Stimulated activated CD8-positive, alpha-beta memory T cell treated with anti-CD3 and anti-CD28 coated beads, Interleukin-4, amount 100 ng/mL, for 24 hours (primary cell): ENCODE measurements around the gene UMOD.
"Not testable (repeated sequence)": the region's sequence is repeated elsewhere in the genome, so short reads cannot be mapped to it uniquely, and the experiment has no call there.

Experiments used
- DNase-seq: peaks from one replicate; pipeline ENCODE4 v3.0.0-alpha.2; 2020; ENCODE audit warnings: low read depth

UMOD gene

DNA sequence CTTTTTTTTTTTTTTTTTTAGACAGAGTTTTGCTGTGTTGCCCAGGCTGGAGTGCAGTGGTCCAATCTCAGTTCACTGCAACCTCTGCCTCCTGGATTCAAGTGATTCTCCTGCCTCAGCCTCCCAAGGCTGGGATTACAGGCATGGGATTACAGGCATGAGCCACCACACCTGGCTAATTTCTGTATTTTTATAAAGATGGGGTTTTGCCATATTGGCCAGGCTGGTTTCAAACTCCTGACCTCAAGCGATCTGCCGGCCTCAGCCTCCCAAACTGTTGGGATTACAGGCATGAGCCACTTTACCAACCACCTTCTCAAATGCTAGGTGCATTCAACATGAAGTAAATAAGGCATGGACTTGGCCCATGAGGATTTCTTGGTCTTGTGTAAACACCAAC lies 31.5 kb downstream of the UMOD start:
- DNase-seq: not testable (repeated sequence)

DNA sequence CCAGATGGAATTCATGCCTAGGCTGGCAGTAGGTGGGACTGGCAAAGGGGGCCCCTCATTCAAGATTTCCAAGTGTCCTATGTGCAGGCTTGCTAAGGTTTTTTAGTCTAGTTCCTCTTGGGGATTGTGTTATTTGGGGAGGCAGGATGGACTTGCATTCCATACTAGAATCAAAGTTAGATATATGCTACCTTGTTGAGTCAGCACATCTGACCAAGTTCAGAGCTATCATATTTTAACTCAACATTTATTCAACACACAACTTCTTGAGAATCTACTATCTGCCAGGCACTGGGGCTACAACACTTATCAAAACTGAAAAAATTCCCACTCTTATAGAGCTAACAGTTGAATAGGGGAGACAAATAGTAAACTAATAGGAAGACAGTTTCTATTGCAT lies 31.9 kb downstream of the UMOD start:
- no peak for DNase-seq

DNA sequence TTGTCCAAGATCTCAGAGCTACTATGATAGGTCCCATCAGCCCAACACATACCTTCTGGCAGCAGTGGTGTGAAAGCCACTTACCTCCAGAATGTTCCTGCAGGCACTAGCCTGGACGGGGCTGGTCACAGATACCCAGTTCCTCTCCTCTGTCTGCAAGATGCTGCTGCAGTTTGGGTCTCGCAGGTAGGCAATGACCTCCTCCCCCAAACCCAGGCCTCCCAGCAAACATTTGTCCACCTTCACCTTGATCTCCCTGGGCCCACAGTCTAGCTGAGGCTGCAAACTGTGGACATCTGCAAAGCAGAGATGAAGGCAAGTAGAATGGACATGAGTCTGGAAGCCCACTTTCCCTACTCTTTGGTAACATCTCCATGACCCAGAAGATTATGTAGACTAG lies 32.3 kb downstream of the UMOD start:
- no peak for DNase-seq

DNA sequence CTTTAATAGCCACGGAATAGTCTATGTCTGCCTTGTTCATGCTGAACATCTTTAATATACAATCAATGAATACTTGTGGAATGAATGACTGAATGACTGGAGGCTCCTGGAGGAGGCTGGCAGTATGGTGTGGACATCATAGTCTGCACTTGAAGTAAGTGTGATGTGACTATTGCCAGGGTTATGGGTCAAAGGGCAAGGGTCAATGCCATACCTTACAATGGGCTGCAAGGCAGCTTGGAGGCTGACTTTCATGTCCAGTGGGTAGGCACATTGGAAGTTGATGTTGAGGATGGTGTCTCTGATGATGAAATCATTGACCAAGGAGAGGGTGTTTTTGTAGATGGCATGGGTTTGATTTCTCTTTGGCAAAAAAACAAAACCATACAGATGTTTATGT lies 33.1 kb downstream of the UMOD start:
- no peak for DNase-seq

DNA sequence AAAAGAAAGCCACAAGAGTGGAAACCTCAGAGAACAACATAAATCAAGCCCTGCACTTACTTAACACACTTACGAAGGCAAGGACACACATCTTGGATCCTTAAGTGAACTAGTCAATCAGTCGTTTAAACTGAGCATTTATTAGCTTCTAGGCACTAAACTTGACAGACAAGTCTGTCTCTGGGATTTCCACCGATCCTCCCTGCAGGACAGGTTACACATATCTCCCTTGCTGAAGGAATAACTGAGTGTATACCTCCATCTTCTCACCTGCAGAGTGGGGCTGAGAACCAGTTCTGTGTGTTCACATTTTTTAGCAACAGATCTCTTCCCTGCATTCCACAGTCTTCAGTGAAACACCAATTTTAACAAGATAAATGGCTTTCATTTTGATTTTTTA lies 34.1 kb downstream of the UMOD start:
- DNase-seq: no peak

DNA sequence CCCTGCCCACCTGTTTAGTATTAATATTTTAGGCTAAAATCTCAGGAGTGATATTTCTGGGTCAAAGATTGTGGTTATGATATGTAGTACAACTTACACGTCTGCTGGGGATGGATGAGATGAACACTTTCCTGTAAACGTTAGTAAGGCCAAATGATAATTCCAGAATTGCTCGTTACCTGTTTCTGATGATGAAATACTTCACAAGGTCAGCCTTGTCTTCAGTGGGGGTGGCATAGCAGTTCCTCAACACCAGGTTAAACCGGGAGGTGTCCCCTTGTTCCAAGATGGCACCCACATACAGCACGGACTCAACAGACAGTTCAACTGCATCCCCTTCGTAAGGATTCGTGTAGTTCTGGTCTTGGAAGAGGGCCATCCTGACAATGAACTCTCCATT lies 34.5 kb downstream of the UMOD start:
- DNase-seq: no peak

DNA sequence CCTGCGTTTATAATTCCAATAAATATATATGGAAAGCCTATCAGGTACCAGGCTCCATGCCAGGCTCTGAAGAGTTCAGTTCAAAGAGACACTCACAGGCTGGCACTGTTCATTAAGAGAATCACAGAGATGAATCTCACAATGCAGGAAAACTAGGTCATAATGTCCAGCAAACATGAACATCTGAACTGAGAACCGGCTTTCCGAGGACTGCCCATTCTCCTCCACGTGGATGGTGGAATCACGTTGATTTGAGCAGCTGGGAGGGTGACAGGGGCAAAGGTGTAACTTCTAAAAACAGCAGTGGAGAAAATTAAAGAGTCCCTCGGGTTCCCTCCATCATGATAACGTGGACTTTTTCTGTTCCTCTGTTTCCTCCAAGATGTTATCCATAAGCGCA lies 35.4 kb downstream of the UMOD start:
- DNase-seq: no peak

DNA sequence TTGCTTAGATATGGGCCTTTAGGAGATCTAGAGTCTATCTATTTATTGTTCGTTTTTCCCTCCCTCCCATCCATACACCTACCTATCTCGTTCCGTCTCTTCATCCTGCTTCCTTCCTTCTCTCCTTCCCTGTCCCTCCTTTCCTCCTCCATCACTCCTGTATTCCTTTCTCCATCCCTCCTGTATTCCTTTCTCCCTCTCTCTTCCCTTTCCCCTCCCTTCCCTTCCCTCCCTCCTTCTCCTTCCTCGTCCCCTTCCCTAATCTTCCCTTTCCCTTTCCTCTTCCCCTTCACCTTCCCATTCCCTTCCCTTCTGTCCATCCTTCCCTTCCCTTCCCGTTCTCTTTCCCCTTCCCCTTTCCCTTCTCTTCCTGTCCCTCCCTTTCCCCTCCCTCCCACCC lies 35.8 kb downstream of the UMOD start:
- DNase-seq: no peak

DNA sequence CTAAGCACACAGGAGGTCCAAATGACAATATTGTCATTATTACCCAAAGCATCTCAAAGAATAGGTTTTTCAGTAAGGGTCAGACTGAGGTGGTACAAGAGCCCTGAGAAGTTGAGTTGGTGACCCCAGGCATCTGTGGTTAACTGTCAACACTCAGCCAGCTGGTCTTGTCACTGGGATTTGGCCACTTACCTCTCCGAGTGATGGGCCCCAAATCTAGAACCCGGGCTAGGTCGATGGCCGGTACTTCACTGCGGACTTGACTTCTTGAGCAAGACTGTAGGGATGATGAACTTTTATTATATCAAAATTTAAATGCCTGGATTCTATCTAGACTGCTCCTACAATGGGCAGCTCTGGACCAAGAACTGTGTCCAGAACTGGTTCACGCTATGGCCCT lies 36.8 kb downstream of the UMOD start:
- no peak for DNase-seq

DNA sequence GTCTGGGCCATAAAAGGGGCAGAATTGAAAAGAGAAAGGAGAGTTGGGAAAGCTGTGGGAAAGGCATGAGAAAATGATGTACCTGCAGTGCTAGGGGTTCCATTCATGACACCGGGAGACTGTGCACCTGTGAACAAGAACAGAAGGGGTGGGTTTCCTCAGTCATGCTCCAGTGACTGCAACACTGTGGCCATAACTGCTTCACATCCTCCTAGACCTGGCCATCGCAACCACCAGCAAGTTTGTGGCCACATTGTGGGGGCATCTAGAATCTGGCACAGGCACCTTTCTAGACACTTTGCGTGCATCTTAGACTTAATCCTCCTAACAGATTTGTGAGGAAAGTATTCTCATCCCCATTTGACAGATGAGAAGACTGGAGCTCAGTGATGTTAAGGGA lies 37.9 kb downstream of the UMOD start:
- no peak for DNase-seq

DNA sequence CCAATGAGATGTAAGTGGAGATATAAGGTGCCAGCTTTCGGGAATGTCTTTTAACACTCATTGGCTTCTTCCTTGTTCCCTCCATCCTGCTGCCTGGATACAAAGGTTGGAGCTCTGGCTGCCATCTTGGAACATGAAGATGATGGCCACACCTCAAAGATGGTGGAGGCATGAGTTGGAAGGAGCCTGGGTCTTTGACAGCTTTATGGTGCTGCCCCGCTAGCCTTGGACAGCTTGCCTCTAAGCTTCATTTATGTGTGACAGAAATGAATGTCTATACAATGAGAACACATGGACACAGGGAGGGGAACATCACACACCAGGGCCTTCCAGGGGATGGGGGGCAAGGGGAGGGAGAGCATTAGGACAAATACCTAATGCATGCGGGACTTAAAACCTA lies 38.8 kb downstream of the UMOD start:
- no peak for DNase-seq

DNA sequence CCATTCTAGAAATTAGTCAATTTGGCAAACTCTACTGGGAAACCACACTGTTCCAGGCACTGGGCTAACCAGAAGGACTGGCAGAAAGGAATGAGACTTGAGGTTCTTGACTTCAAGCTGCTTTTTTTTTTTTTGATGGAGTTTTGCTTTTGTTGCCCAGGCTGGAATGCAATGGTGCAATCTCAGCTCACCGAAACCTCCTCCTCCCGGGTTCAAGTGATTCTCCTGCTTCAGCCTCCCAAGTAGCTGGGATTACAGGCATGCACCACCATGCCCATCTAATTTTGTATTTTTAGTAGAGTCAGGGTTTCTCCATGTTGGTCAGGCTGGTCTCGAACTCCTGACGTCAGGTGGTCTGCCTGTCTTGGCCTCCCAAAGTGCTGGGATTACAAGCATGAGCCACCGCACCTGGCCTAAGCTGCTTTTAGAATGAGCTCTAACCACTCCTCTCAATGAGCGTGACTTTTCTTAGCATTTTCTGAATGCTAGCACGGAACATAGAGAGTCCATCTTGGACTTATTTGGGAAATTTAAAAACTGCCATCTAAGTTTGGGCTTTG lies 39.9 kb downstream of the UMOD start:
- DNase-seq: not testable (repeated sequence)

DNA sequence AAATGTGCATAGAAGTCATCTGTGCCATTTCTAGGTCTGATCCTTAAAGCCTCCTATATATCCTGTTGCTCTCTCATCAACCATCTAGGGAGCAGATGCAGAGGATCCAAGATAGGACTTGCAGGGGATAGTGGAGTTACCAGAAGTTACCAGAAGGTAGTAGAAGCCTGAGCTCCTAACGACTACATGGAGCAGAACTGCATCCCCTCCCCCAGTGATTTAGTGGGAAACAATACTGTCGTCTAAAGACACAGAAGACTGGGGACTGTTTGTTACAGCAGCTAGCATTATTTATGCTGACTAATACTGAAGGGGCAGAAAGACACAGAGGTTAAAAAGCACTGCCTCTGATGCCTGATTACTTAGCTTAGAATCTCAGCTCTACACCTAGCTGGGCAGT lies 41.0 kb downstream of the UMOD start:
- DNase-seq: no peak

DNA sequence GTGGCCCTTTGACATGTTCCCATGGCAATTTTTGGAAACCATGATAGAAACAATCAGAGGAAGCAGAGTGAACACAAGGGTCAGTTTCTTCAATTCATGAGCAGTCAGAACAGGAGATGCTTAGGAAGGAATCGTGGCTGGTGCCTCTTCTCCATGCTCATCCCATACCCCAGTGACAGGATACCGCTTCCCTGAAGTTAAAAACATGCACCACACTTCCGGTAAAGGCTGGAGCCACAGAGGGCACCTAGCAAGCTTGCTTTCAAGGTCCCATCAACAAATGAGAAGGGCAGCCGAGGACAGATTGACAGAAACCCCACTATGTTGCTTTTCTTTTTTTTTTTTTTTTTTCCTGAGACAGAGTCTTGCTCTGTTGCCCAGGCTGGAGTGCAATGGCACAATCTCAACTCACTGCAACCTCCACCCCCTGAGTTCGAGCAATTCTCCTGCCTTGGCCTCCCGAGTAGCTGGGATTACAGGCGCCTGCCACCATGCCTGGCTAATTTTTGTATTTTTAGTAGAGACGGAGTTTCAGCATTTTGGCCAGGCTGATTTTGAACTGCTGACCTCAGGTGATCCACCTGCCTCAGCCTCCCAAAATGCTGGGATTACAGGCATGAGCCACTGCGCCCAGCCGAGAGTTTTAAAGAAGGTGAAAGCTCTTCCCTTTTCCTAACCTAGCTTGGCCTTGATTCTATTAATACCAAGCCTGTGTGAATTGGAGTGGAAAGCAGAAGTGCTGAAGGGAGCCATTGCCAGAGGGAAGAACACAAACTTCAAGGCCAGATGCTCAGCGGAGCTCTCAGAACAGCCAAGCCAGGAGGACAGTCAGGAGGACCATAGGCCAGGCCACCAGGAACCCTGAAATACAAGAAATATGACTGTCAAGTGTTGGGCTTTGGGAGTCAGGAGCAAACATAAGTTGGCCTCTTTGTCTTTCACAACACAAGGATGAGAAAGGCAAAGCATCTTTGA lies 41.8 kb downstream of the UMOD start:
- no peak for DNase-seq

DNA sequence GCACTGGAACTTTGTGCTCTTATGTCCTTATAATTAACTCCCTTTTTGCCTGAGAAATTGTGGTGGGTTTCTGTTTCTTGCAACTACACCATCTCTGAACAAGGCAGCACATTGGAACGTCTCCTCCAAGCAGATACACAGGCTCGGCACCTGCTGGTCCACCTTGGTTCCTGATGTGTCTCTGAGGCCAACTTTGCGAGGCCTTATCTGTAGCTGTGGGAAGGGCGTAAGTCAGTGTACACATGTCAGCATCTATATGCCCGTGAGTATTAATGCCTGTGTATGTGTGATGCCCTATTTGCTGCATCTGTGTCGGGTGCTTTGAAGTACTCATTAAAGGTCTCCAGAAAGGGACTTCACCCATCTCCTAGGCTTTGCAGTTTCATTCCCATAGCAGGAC lies 42.7 kb downstream of the UMOD start:
- no peak for DNase-seq

DNA sequence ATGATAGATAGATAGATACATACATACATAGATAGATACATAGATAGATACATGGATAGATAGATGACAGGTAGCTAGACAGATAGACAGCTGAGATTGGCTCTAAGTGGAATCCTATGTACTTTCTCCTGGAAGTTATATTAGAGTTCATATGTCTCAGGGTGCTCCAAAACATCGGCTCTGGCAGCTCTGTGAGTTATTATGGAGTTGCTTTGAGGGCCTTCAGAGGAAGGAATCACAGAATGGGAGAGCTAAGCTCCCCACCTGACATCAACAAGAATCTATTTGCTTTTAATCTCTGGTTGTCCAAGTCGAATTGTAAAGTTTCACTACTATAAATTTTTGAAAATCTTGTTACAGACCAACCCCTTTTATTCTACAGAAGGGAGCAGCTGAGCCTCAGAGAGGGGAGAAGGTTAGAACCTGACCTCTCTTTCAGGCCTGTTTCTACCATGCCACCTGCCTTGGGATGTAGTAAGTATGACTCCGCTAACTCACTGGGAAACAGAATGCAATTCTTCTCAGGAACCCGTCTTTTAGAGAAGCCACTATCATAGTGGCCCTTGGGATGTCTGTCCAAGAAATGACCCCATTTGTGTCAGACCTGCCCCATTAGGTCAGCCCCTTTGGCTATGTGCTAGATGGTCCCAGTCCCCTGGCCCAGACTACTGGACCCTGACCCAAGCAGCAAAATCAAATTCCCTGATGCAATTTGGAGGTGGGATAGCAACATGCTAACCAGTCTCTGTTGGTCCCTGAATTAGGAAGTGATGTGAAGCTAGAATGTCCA lies 43.5 kb downstream of the UMOD start:
- no peak for DNase-seq

DNA sequence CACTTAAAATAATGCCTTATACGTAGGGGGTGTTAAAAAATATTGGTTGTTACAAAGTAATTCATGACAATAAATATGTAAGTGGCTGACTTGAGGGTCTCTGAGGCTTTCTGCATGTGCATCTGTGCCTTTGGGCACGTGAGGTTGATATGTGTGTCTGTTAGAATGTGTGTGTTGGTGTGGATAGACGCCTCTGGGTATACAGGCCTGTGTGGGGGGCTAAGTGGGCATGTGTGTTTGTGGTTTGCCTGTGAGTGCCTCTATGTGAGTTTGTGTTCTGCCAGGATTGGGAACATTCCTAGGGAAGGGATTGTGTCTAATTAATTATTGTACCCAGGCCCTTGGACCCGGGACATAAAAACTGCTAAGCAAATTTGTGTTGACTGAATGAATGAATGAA lies 44.2 kb downstream of the UMOD start:
- no peak for DNase-seq

DNA sequence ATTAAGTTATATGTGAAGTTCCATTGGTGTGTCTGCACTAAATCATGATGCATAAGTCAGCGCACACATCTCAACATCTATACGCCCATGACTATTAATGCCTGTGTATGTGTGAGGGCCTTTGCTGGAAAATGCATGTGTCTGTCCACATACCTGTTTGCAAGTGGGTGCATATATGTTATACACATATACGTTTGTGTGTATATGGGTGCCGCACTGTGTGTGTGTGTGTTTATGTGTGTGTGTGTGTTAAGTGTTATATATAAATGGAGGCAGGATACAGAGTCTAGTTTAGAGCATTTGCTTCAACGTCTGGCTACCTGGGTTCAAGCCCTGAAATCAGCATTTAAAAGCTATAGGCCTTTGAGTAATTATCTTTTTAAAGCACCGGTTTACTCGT lies 44.7 kb downstream of the UMOD start:
- no peak for DNase-seq

DNA sequence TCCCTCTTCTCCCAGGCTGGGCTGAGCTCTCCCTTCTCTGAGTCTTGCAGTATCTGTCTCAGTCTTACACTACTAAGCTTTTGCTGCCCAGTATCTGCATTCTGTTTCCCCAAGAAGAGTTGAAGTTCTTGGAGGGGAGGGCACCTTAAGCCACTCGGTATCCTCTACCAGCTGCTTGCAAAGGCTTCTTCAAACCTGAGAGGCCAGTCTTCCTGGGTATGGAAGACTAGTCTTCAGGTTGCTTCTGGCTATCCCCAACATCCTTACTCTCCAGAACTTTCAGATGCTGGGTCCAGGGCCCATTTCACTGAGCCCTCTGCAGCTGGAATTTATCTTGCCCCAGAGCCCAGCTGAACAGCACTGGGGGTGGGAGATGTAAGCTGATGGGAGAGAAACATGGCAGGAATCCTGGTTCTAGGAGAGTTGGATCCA lies 45.3 kb downstream of the UMOD start:
- no peak for DNase-seq

DNA sequence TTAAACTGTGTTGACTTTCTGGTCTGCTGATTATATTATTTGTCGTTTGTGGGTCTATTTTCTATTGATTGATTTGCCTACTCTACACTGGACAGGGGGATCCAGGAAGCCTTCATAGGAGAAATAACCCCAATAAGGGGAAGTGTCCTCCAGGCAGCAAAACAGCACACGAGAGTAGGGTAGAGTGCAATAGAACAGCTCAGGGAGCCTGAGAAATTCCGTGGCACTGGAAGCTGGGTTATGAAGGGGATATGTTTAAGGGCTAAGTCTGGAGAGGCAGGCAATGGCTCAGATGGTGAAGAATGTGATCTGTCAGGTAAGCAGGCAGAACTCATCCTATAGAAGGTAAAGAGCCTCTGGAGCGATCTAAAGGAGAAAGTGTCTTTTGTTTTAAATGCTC lies 46.1 kb downstream of the UMOD start:
- DNase-seq: no peak

DNA sequence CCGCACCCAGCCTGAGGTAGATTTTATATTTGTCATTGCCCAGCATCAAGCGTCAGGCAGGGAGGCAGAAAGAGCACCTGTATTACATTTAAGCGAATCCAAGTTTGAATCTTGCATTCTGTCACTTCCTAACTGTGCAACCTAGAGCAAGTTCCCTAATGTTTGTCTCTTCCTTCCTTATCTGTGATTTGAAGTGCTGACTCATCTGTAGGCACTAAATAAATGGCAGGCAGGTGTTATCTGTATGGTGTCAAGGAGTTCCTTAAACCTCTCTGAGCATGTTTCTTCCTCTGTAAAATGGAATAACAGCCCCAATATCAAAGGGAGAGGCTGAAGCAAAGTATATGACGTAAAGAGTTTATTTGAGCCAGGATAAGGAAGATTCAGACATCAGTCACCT lies 49.5 kb downstream of the UMOD start:
- DNase-seq: no peak

DNA sequence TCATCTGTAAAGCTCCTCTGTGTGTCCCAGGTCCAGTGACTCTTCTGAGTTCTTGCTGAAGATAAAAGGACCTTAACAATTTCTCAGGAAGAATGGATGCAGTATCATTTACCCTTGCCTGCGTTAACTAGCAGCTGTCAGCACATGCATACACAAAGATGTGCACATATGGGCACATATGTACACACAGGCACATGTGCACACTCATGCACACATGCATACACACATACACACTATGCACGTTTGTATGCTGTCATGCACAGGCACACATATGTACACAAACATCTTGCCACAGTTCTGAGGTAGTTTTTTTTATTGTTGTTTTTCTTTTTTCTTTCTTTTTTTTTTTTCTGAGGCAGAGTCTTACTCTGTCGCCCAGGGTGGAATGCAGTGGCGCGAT lies 50.1 kb downstream of the UMOD start:
- DNase-seq: no peak

DNA sequence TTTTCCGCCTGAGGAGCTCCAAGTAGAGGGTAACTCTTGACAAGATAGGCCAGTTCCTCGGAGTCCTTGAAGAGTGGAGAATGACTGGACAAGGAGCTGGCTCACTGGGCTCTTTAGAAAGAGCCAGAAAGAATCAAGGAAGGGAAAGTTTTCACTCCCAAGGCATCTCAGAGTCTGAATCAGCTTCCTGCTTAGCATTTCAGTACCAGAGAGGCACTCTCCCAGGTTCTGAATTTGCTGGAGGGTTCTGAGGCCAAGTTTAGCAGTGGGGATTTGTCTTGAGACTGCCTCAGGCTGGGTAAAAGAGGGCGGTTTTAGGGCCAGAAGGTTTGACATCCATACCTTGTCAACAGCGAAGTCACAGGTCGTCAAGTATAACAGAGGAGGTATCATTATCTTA lies 50.7 kb downstream of the UMOD start:
- no peak for DNase-seq
